GM04503 (cell line): ENCODE measurements around the gene IFNA13.
"Not testable (repeated sequence)": the region's sequence is repeated elsewhere in the genome, so short reads cannot be mapped to it uniquely, and the experiment has no call there.

ENCODE experiments used
- DNase-seq: peaks from one replicate; pipeline ENCODE4 v3.0.0-alpha.2; 2012; ENCODE audit warnings: low read depth

IFNA13 gene

GRCh38 chr9:21367957-21368356 is at the start of gene IFNA13:
Gene IFNA13, minus strand, starts transcription at chr9:21368057. Its CDS starts 47 bp downstream, at chr9:21368010.
- no peak for DNase-seq

GRCh38 chr9:21415493-21416267 is 47.8 kb upstream of the IFNA13 start:
- no peak for DNase-seq

- no peak for DNase-seq
Observed at GRCh38 chr9:21414220-21414940, 46.5 kb upstream of the IFNA13 start.

GRCh38 chr9:21413624-21414023 is 45.8 kb upstream of the IFNA13 start:
- DNase-seq, result no peak

- no peak for DNase-seq
Observed at GRCh38 chr9:21413151-21413550, 45.3 kb upstream of the IFNA13 start.

GRCh38 chr9:21412107-21412506 is 44.2 kb upstream of the IFNA13 start:
- DNase-seq, result no peak

- DNase-seq, result no peak
Observed at GRCh38 chr9:21408817-21409216, 41.0 kb upstream of the IFNA13 start, which contains the start of gene IFNA8. Gene IFNA8, plus strand, starts transcription at chr9:21409117. Its CDS starts 60 bp downstream, at chr9:21409177.

- DNase-seq, result no peak
Observed at GRCh38 chr9:21404146-21404545, 36.3 kb upstream of the IFNA13 start.

GRCh38 chr9:21402386-21403251 is 34.8 kb upstream of the IFNA13 start:
- DNase-seq, result no peak

GRCh38 chr9:21399956-21400355 is 32.1 kb upstream of the IFNA13 start:
- DNase-seq, result no peak

GRCh38 chr9:21398955-21399489 is 31.2 kb upstream of the IFNA13 start:
- no peak for DNase-seq

GRCh38 chr9:21395778-21396717 is 28.2 kb upstream of the IFNA13 start:
- no peak for DNase-seq

- DNase-seq, result no peak
Observed at GRCh38 chr9:21392270-21392669, 24.4 kb upstream of the IFNA13 start.

GRCh38 chr9:21385131-21385670 is 17.3 kb upstream of the IFNA13 start, which contains the start of gene IFNA2:
Gene IFNA2, minus strand, starts transcription at chr9:21385398. Its CDS starts 69 bp downstream, at chr9:21385329.
- no peak for DNase-seq

- no peak for DNase-seq
Observed at GRCh38 chr9:21383627-21384026, 15.8 kb upstream of the IFNA13 start.

GRCh38 chr9:21381448-21382339 is 13.8 kb upstream of the IFNA13 start:
- DNase-seq, result no peak

GRCh38 chr9:21371467-21371866 is 3.6 kb upstream of the IFNA13 start:
- not testable (repeated sequence) for DNase-seq

GRCh38 chr9:21367169-21367568 is 688 bp downstream of the IFNA13 start:
- not testable (repeated sequence) for DNase-seq

- no peak for DNase-seq
Observed at GRCh38 chr9:21362287-21362686, 5.6 kb downstream of the IFNA13 start.
